NCI-H524 treated with DMSO at 0.1 percent for 48 hours (cell line): ENCODE results near the gene ZCCHC10.
"Not testable (repeated sequence)": the region's sequence is repeated elsewhere in the genome, so short reads cannot be mapped to it uniquely, and the experiment has no call there.

Source experiments
- DNase-seq: peaks from one replicate; lab custom pipeline; 2025; lab: John Stamatoyannopoulos, UW

The ZCCHC10 gene

GRCh38 chr5:133041910-133042309 is 15.6 kb upstream of the ZCCHC10 start:
- DNase-seq = no peak

- DNase-seq = no peak
Observed at GRCh38 chr5:133041157-133041784, 14.9 kb upstream of the ZCCHC10 start.

- DNase-seq = not testable (repeated sequence)
Observed at GRCh38 chr5:133036677-133037076, 10.3 kb upstream of the ZCCHC10 start.

GRCh38 chr5:133035224-133035623 is 8.9 kb upstream of the ZCCHC10 start:
- no peak for DNase-seq

- no peak for DNase-seq
Observed at GRCh38 chr5:133034064-133034463, 7.7 kb upstream of the ZCCHC10 start.

- no peak for DNase-seq
Observed at GRCh38 chr5:133032852-133033742, 6.7 kb upstream of the ZCCHC10 start.

- DNase-seq = no peak
Observed at GRCh38 chr5:133030343-133031005, 4.1 kb upstream of the ZCCHC10 start.

- no peak for DNase-seq
Observed at GRCh38 chr5:133029416-133029815, 3.1 kb upstream of the ZCCHC10 start.

GRCh38 chr5:133026664-133027153 is 360 bp upstream of the ZCCHC10 start:
- no peak for DNase-seq

- not testable (repeated sequence) for DNase-seq
Observed at GRCh38 chr5:133019471-133019870, 6.9 kb downstream of the ZCCHC10 start.

- no peak for DNase-seq
Observed at GRCh38 chr5:133017964-133018363, 8.4 kb downstream of the ZCCHC10 start.

GRCh38 chr5:133015466-133015865 is 10.9 kb downstream of the ZCCHC10 start:
- DNase-seq = no peak

- not testable (repeated sequence) for DNase-seq
Observed at GRCh38 chr5:133008455-133008854, 17.9 kb downstream of the ZCCHC10 start.

- DNase-seq = no peak
Observed at GRCh38 chr5:133006653-133007052, 19.7 kb downstream of the ZCCHC10 start.

- no peak for DNase-seq
Observed at GRCh38 chr5:132999246-132999645, 27.1 kb downstream of the ZCCHC10 start.

GRCh38 chr5:132998556-132998955 is 27.8 kb downstream of the ZCCHC10 start:
- DNase-seq = no peak

GRCh38 chr5:132996307-132996706 is 30.0 kb downstream of the ZCCHC10 start:
- DNase-seq = no peak

- DNase-seq = no peak
Observed at GRCh38 chr5:132987531-132988408, 38.6 kb downstream of the ZCCHC10 start.

- not testable (repeated sequence) for DNase-seq
Observed at GRCh38 chr5:132982971-132983370, 43.4 kb downstream of the ZCCHC10 start.

- no peak for DNase-seq
Observed at GRCh38 chr5:132981288-132981687, 45.1 kb downstream of the ZCCHC10 start.

- DNase-seq = no peak
Observed at GRCh38 chr5:132979976-132980375, 46.4 kb downstream of the ZCCHC10 start.
